ENCODE results near the gene TEX2.

DNA sequence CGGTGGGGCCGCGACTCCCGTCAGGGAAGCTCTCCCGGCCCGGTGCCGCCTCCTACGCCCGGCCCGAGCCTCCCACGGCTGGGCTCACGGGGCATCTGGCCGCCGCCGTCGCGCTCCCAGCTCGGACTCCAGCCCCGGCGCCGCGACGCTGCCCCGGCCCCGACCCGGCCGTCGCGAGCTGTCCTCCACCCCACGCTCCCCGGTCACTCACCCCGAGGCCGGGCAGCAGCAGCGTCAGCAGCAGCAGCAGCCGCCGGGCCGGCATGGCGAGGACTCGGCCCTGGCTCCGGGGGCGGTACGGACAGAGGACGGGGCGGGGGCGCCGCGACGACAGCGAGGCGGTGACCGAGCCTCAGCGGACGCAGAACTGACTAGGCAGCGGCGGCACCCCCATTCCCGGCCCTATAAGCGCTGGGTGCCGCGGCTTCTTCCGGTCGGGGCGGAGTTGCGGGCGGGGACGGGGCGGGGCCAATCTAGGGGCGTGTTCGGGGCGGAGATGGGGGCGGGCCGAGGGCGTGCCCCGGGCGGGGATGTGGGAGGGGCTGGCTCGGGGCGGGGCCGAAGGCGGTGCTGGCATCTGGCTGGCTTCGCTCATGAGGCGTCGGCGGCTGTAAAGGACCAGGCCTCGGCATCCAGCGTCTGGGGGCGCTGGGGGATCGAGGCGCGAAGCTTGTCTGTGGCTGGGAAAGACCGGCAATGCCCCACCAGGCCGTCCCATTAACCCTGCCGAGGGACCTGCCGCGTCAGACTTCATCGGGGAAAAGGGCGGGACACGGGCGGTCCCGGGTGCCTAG is 133.1 kb downstream of the TEX2 start, which contains the start of gene ERN1:
- TF ChIP-seq, protein P1, sequence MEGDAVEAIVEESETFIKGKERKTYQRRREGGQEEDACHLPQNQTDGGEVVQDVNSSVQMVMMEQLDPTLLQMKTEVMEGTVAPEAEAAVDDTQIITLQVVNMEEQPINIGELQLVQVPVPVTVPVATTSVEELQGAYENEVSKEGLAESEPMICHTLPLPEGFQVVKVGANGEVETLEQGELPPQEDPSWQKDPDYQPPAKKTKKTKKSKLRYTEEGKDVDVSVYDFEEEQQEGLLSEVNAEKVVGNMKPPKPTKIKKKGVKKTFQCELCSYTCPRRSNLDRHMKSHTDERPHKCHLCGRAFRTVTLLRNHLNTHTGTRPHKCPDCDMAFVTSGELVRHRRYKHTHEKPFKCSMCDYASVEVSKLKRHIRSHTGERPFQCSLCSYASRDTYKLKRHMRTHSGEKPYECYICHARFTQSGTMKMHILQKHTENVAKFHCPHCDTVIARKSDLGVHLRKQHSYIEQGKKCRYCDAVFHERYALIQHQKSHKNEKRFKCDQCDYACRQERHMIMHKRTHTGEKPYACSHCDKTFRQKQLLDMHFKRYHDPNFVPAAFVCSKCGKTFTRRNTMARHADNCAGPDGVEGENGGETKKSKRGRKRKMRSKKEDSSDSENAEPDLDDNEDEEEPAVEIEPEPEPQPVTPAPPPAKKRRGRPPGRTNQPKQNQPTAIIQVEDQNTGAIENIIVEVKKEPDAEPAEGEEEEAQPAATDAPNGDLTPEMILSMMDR (IDR thresholded peaks at IDR 0.05 in 2 of 3, conservative IDR thresholded peaks at IDR 0.05 in 1 of 3; ENCODE audit: insufficient read depth in 2 of 3, low read depth in 1 of 3, low read length in 3 of 3), result no peak
- peak; percentile 44 for TF ChIP-seq SMAD1 (IDR thresholded peaks at IDR 0.05; ENCODE audit: low read depth, low read length, partially characterized antibody)
- TF ChIP-seq ARID2 (IDR thresholded peaks at IDR 0.05), result no peak
- peak; percentile 88 for TF ChIP-seq TAF1 (IDR thresholded peaks at IDR 0.05; ENCODE audit: control insufficient read depth, extremely low read depth, insufficient read depth, low read length, severe bottlenecking)
